Heart left ventricle (tissue), 13 donors: ENCODE data around the gene PCDHGB5.

Experiments used
- CTCF ChIP-seq, 12 donors: fragments of 200-600 bp; sonication (generic) in 4 of 12; IDR thresholded peaks; one replicate each; pipeline versions ENCODE4 v1.5.0 to v1.8.0; 2018 to 2022; ENCODE audit warnings: antibody characterized with exemption in 12 of 12, mild to moderate bottlenecking in 5 of 12
- POLR2A ChIP-seq, 2 donors: fragments of 450-650 bp; IDR thresholded peaks; one replicate each; pipeline ENCODE4 v1.6.1; 2017; ENCODE audit warnings: antibody characterized with exemption in 2 of 2, mild to moderate bottlenecking in 2 of 2, moderate library complexity in 2 of 2
- donor health status: ischemic (EF 13 %, LVEDD 7.1; RV severe dilation, severe dysfunction).
- donor health status: DM: no; HTN: yes; CAD: no.
- donor health status: DM: no; HTN: no; CAD: no.
- donor health status: ischemic (EF 25% LVEDD 6.9; RV normal size, moderate dysfunction).
- donor health status: ischemic (EF 25% LVEDD 5.7; RV mildly dilated, moderate dysfunction).
- donor health status: ischemic (EF 35%, LVEDD 5.7; RV mildly dilated, moderate dysfunction).
- donor health status: nonischemic (EF 11% LVEDD 7.7; RV severe dilation, severe dysfunction).
- donor health status: DM: yes; HTN: yes; CAD: no.
- donor health status: PGD.
- donor health status: ischemic (EF 29% LVEDD 5.4; RV normal size, mild dysfunction).
- donor health status: nonischemic (EF 23%, LVEDD 6.1; RV moderate dilation, normal function).

DNA sequence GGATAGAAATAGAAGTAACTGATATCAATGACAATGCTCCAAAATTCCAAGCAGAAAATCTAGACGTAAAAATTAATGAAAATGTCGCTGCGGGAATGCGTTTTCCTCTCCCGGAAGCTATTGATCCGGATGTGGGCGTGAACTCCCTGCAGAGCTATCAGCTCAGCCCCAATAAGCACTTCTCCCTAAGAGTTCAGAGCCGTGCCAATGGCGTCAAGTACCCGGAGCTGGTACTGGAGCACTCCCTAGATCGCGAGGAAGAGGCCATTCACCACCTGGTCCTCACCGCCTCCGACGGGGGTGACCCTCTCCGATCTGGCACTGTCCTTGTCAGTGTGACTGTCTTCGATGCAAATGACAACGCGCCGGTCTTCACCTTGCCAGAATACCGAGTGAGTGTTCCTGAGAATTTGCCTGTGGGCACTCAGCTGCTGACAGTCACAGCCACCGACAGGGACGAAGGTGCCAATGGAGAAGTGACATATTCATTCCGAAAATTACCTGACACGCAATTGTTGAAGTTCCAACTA, 15.9 kb downstream of the PCDHGB5 start:
- TF ChIP-seq CTCF (IDR thresholded peaks at IDR 0.05), result no peak
- TF ChIP-seq POLR2A (IDR thresholded peaks at IDR 0.05), result no peak
